ENCODE measurements around the gene FRAS1. TPM values are rescaled to one million over a fixed set of nuclear protein-coding genes. Genes with fewer than 3 reads are reported as not detected.

Gene FRAS1
- total and polyA plus RNA-seq, 2 of the 8 experiments (the other 6 are each of a cell fraction or from before 2014, with no cell fraction given): 38.5 to 109 TPM

DNA sequence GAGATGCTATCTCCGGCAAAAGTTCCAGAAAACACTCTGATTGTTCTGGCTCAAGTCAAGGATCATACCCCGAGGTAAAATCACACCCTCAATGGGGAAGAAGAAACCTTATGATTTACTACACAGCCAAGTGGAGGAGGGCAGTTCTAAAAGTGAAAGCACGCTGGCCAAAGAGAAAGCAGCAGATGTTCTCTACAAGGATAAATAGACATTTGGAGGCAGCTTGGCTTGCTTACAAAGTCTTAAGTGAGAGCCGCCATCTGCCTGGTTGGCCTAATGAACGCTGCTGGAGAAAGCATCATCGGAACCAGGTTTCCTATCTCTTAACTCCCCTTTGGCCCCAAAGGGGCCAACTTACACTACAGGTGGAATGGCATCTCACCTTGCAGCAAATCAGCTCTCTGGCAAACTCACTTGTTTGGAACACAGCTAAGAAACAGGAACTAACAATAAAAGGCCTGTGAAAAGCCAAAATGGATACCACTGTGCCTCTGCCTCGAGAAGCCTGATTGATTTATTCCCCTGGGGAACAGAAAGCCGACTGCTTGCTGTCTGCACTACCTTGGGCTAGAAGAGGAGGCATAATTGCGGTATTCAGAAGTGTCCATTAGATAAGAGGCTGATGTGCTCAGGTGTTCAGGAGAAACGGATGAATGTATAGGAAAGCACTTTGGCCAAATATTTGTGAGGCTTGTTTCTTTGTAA, 22.8 kb downstream of the FRAS1 start:
- Histone ChIP-seq H4K5ac (ENCODE audit: insufficient read length, low read depth, low read length) (no peak overlapping the region), H3K4ac (replicated peaks; ENCODE audit: insufficient read length, low read depth, low read length) (no peak overlapping the region), H3K18ac (ENCODE audit: extremely low read depth, low read length) (no peak overlapping the region), H3K9me3 (ENCODE audit: insufficient read depth in 2 of 2, low read depth in 1 of 2, low read length in 1 of 2) (no peaks in the 10 kb centered on the region), H3K56ac (replicated peaks; ENCODE audit: insufficient read length, low read depth, low read length) (no peak overlapping the region), H3K9ac (replicated peaks in 1 of 4; ENCODE audit: extremely low read depth in 1 of 4, low read depth in 3 of 4, low read length in 3 of 4) (no peak overlapping the region), H3K23ac (ENCODE audit: insufficient read length) (no peak overlapping the region), H2BK12ac (ENCODE audit: low read depth, low read length) (no peak overlapping the region), H3K4me3 (ENCODE audit: extremely low read depth in 1 of 4, insufficient read depth in 2 of 4, low read depth in 3 of 4, low read length in 4 of 4) (no peak overlapping the region), H3K27ac (ENCODE audit: low read depth, low read length) (no peak overlapping the region), H4K91ac (replicated peaks; ENCODE audit: insufficient read length, low read length) (no peak overlapping the region), H2AFZ (ENCODE audit: low read length) (no peak overlapping the region), H2BK20ac (ENCODE audit: low read length) (no peak overlapping the region), H3K4me1 (replicated peaks in 1 of 4; ENCODE audit: control insufficient read depth in 3 of 4, insufficient read depth in 4 of 4, low read length in 3 of 4) (peaks cover 0 to 20% (median 12%) of the 10 kb centered on the region in 4 experiments; a peak in 6 of 7 replicates), H3K23me2 (ENCODE audit: low read depth, low read length) (no peaks in the 10 kb centered on the region), H4K8ac (ENCODE audit: extremely low read depth, insufficient read depth, low read length) (no peak overlapping the region), H3K4me2 (ENCODE audit: insufficient read depth in 1 of 2, low read depth in 2 of 2, low read length in 2 of 2) (no peak overlapping the region), H2AK5ac (ENCODE audit: low read depth, low read length) (no peak overlapping the region), H2BK120ac (replicated peaks; ENCODE audit: low read depth, low read length) (no peak overlapping the region), H3K27me3 (replicated peaks in 1 of 4; ENCODE audit: control insufficient read depth in 3 of 4, extremely low read depth in 1 of 4, insufficient read depth in 3 of 4, low read length in 3 of 4) (no peaks in the 10 kb centered on the region), H2BK5ac (ENCODE audit: low read depth, low read length) (no peak overlapping the region), H3K36me3 (ENCODE audit: control insufficient read depth in 2 of 4, insufficient read depth in 4 of 4, low read length in 3 of 4) (peaks cover 0 to 17% (median 8%) of the 10 kb centered on the region in 4 experiments; a peak in 4 of 8 replicates), H3K79me2 (ENCODE audit: control insufficient read depth in 1 of 2, insufficient read depth in 2 of 2, low read length in 2 of 2) (peaks cover 3 to 91% of the 10 kb centered on the region in 2 experiments; a peak in 3 of 4 replicates), H2BK15ac (ENCODE audit: low read length) (no peak overlapping the region), H3K79me1 (ENCODE audit: low read depth, low read length) (peaks cover 4% of the 10 kb centered on the region; the same call in 1 of the 2 replicates), H4K20me1 (replicated peaks in 1 of 2; ENCODE audit: control insufficient read depth in 1 of 2, insufficient read depth in 2 of 2, low read length in 2 of 2) (peaks cover 0 to under 1% of the 10 kb centered on the region in 2 experiments), H3K14ac (ENCODE audit: insufficient read length) (no peak overlapping the region)
- ChIA-PET CTCF (ENCODE audit: partially characterized antibody) (interaction anchor here (1.5 to 3.3 kb wide), 3 partner anchors 11 to 20 kb away, joined by 3 to 19 read pairs (median 13); no protein-coding TSS in a partner anchor), POLR2A (ENCODE audit: partially characterized antibody) (interaction anchor here (1.1 to 3.0 kb wide), 3 partner anchors 12 to 20 kb away, joined by 4 to 14 read pairs (median 11); no protein-coding TSS in a partner anchor)
- 84% methylated on average over 10 of the region's 10 CpGs; no CpG with 5 or more reads in 1 of the 2 experiments for WGBS, 2 experiments (ENCODE audit: extremely low coverage in 1 of 2, insufficient coverage in 1 of 2, insufficient read length in 1 of 2, insufficient replicate concordance in 2 of 2, low coverage in 1 of 2, low lambda C conversion rate in 2 of 2, missing lambda C conversion rate in 1 of 2)
- DNase-seq (ENCODE audit: low read depth in 1 of 2, low spot score in 2 of 2) (no peak), FAIRE-seq (no peak)
- TF ChIP-seq TAF7 (optimal IDR thresholded peaks at IDR 0.05; ENCODE audit: borderline replicate concordance, low read depth, low read length): peak; percentile 27
- TF ChIP-seq RXRA (IDR thresholded peaks at IDR 0.05; ENCODE audit: insufficient read depth, low read depth, low read length): no peak
- no peak for TF ChIP-seq KDM5A (IDR thresholded peaks at IDR 0.05; ENCODE audit: low read length)
- TF ChIP-seq EP300 (IDR thresholded peaks at IDR 0.05; ENCODE audit: borderline replicate concordance in 1 of 2, low read depth in 2 of 2, low read length in 2 of 2): no peak
- no peak for TF ChIP-seq CBX5 (IDR thresholded peaks at IDR 0.05; ENCODE audit: low read depth, low read length)
- no peak for TF ChIP-seq RFX5 (IDR thresholded peaks at IDR 0.05; ENCODE audit: borderline replicate concordance, low read depth, low read length)

Data from H1 (cell line).